ENCODE measurements around the gene TFAM.
"Not testable (repeated sequence)": the region's sequence is repeated elsewhere in the genome, so short reads cannot be mapped to it uniquely, and the experiment has no call there.

DNA sequence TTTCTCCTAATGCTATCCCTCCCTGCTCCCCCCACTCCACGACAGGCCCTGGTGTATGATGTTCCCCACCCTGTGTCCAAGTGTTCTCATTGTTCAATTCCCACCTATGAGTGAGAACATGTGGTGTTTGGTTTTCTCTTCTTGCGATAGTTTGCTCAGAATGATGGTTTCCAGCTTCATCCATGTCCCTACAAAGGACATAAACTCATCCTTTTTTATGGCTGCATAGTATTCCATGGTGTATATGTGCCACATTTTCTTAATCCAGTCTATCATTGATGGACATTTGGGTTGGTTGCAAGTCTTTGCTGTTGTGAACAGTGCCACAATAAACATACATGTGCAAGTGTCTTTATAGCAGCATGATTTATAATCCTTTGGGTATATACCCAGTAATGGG is 32.7 kb downstream of the TFAM start:
- TF ChIP-seq EZH2phosphoT487 (IDR thresholded peaks at IDR 0.05; ENCODE audit: insufficient read depth, low read depth); EZH2 (IDR thresholded peaks at IDR 0.05; ENCODE audit: insufficient read depth, poor library complexity, severe bottlenecking): not testable (repeated sequence)
